Nephron (organoid): ENCODE measurements around the gene CCDC80.

Experiments
- H3K27ac Mint-ChIP-seq, 3 experiments: 2 replicates each; pipeline ENCODE4 v1.8.0; 2020; ENCODE audit warnings: mixed read lengths in 3 of 3, mild to moderate bottlenecking in 2 of 3, moderate library complexity in 1 of 3
- H3K27me3 Mint-ChIP-seq: 2 replicates; pipeline ENCODE4 v1.8.0; 2021; ENCODE audit warnings: low read depth, mild to moderate bottlenecking, moderate library complexity, mixed read lengths
- H3K36me3 Mint-ChIP-seq: 2 replicates; pipeline ENCODE4 v1.8.0; 2020; ENCODE audit warnings: low read depth, mixed read lengths
- H3K4me1 Mint-ChIP-seq: 2 replicates; pipeline ENCODE4 v1.8.0; 2020; ENCODE audit warnings: mixed read lengths
- H3K4me3 Mint-ChIP-seq, 3 experiments: 2 replicates each; pipeline ENCODE4 v1.8.0; 2020; ENCODE audit warnings: mild to moderate bottlenecking in 3 of 3, mixed read lengths in 3 of 3, moderate library complexity in 2 of 3
- H3K9me3 Mint-ChIP-seq: 2 replicates; pipeline ENCODE4 v1.8.0; 2020; ENCODE audit warnings: mixed read lengths
- CTCF ChIP-seq, 3 experiments: fragments of 200-600 bp; sonication (generic); IDR thresholded peaks; one replicate each; pipeline ENCODE4 v1.5.0; 2021; ENCODE audit warnings: antibody characterized with exemption in 3 of 3; ENCODE audit not compliant: unreplicated experiment in 3 of 3

CCDC80 gene

GRCh38 chr3:112640276-112640929 is 540 bp downstream of the CCDC80 start:
- Mint-ChIP-seq H3K27ac (no peak overlapping the region), H3K4me1 (peaks cover 19% of the 10 kb centered on the region), H3K9me3 (no peaks in the 10 kb centered on the region), H3K4me3 (no peak overlapping the region), H3K36me3 (peaks cover 19% of the 10 kb centered on the region), H3K27me3 (peaks cover 6% of the 10 kb centered on the region)
- TF ChIP-seq CTCF (IDR thresholded peaks at IDR 0.05; ENCODE audit: unreplicated experiment in 3 of 3), result no peak

GRCh38 chr3:112639455-112640225 is 1.3 kb downstream of the CCDC80 start:
- no peak for TF ChIP-seq CTCF (IDR thresholded peaks at IDR 0.05; ENCODE audit: unreplicated experiment in 3 of 3)
- H3K27me3 Mint-ChIP-seq, result peaks cover 6% of the 10 kb centered on the region
- peaks cover 19% of the 10 kb centered on the region for H3K36me3 Mint-ChIP-seq
- no peak overlapping the region for H3K4me3 Mint-ChIP-seq
- H3K9me3 Mint-ChIP-seq, result no peaks in the 10 kb centered on the region
- H3K27ac Mint-ChIP-seq, result no peak overlapping the region
- H3K4me1 Mint-ChIP-seq, result peaks cover 25% of the 10 kb centered on the region

GRCh38 chr3:112638327-112639020 is 2.5 kb downstream of the CCDC80 start:
- peaks cover 19% of the 10 kb centered on the region for H3K36me3 Mint-ChIP-seq
- no peak for TF ChIP-seq CTCF (IDR thresholded peaks at IDR 0.05; ENCODE audit: unreplicated experiment in 3 of 3)
- H3K4me1 Mint-ChIP-seq, result peaks cover 32% of the 10 kb centered on the region
- H3K9me3 Mint-ChIP-seq, result no peaks in the 10 kb centered on the region
- H3K27me3 Mint-ChIP-seq, result no peaks in the 10 kb centered on the region
- peak overlapping the region in 2 of 3 experiments; percentile 81 to 86 for H3K4me3 Mint-ChIP-seq
- H3K27ac Mint-ChIP-seq, result peak overlapping the region; percentile 40 to 63 (median 53)

GRCh38 chr3:112637700-112638099 is 3.2 kb downstream of the CCDC80 start:
- Mint-ChIP-seq H3K4me1 (peaks cover 40% of the 10 kb centered on the region), H3K4me3 (peak overlapping the region in 2 of 3 experiments; percentile 81 to 86), H3K36me3 (peaks cover 19% of the 10 kb centered on the region), H3K9me3 (no peaks in the 10 kb centered on the region), H3K27me3 (no peaks in the 10 kb centered on the region), H3K27ac (peak overlapping the region; percentile 40 to 73 (median 63))
- no peak for TF ChIP-seq CTCF (IDR thresholded peaks at IDR 0.05; ENCODE audit: unreplicated experiment in 3 of 3)

GRCh38 chr3:112635674-112636073 is 5.3 kb downstream of the CCDC80 start:
- peak overlapping the region; percentile 63 to 78 (median 73) for H3K27ac Mint-ChIP-seq
- H3K27me3 Mint-ChIP-seq, result no peaks in the 10 kb centered on the region
- peaks cover 49% of the 10 kb centered on the region for H3K4me1 Mint-ChIP-seq
- no peaks in the 10 kb centered on the region for H3K9me3 Mint-ChIP-seq
- peaks cover 29% of the 10 kb centered on the region for H3K36me3 Mint-ChIP-seq
- peak overlapping the region in 2 of 3 experiments; percentile 81 to 86 for H3K4me3 Mint-ChIP-seq
- TF ChIP-seq CTCF (IDR thresholded peaks at IDR 0.05; ENCODE audit: unreplicated experiment in 3 of 3), result no peak
